ENCODE results near the gene CIB4. TPM values are rescaled to one million over a fixed set of nuclear protein-coding genes. Genes with fewer than 3 reads are reported as not detected.

Gene CIB4
- total and polyA plus RNA-seq, 2 of the 4 experiments (the other 2 are of a cell fraction), result not detected

- dilution Hi-C loops (cut with HindIII; ENCODE audit: low sequenced_read_pairs, unreplicated experiment), result no loop called here
- CTCF ChIA-PET, result no interaction called here
- H4K91ac ChIP-seq (ENCODE audit: insufficient read depth, low read depth, low read length), result no peak overlapping the region
These were observed 26.9 kb upstream of the CIB4 start for GRCh38 chr2:26668041-26668440.

More at GRCh38 chr2:26668041-26668440, 26.9 kb upstream of the CIB4 start:
- Histone ChIP-seq H2BK5ac (ENCODE audit: low read depth, low read length, poor library complexity, severe bottlenecking) (no peak overlapping the region), H2AK9ac (replicated peaks; ENCODE audit: low read depth, low read length, poor library complexity) (no peak overlapping the region), H3K4me3 (ENCODE audit: insufficient read depth, low read depth, low read length) (no peak overlapping the region), H3K14ac (replicated peaks; ENCODE audit: low read depth, low read length) (no peak overlapping the region), H3K4ac (ENCODE audit: low read depth, low read length) (no peak overlapping the region), H3K9me3 (ENCODE audit: control insufficient read depth, insufficient read depth, low read length) (no peaks in the 10 kb centered on the region), H3K4me2 (ENCODE audit: low read depth, low read length) (no peak overlapping the region), H3K18ac (ENCODE audit: low read depth, low read length) (no peak overlapping the region), H3K27me3 (ENCODE audit: control insufficient read depth, insufficient read depth, low read length) (peaks cover 37% of the 10 kb centered on the region), H2BK15ac (ENCODE audit: low read depth, low read length) (no peak overlapping the region), H3K23ac (ENCODE audit: low read depth, low read length) (no peak overlapping the region), H3K79me1 (ENCODE audit: low read depth in 1 of 2, low read length in 2 of 2) (no peaks in the 10 kb centered on the region), H3K4me1 (ENCODE audit: control insufficient read depth, insufficient read depth, low read length) (no peaks in the 10 kb centered on the region), H4K20me1 (ENCODE audit: insufficient read depth, low read length) (no peaks in the 10 kb centered on the region), H2BK120ac (ENCODE audit: low read depth, low read length) (no peak overlapping the region), H3K56ac (ENCODE audit: extremely low read depth, insufficient read depth, low read length) (no peak overlapping the region), H3K27ac (ENCODE audit: insufficient read depth, low read length) (no peak overlapping the region), H4K5ac (ENCODE audit: low read depth, low read length) (no peak overlapping the region), H3K9me1 (ENCODE audit: insufficient read depth, low read length) (no peaks in the 10 kb centered on the region), H2AFZ (replicated peaks; ENCODE audit: low read length, poor library complexity) (no peak overlapping the region), H4K8ac (ENCODE audit: low read depth in 2 of 2, low read length in 2 of 2) (no peak overlapping the region), H2BK20ac (ENCODE audit: low read depth, low read length) (no peak overlapping the region), H3K36me3 (ENCODE audit: control insufficient read depth, insufficient read depth, low read length) (no peaks in the 10 kb centered on the region), H3K9ac (ENCODE audit: low read depth, low read length) (no peak overlapping the region), H2AK5ac (ENCODE audit: low read depth, low read length) (no peak overlapping the region)
- intact Hi-C loops (cut with micrococcal nuclease) (no loop called here), in situ Hi-C loops (cut with MboI; ENCODE audit: low sequenced_read_pairs) (no loop called here)
- WGBS, 2 experiments (ENCODE audit: extremely low coverage in 2 of 2, insufficient read length in 1 of 2), result 80% methylated on average over 1 of the region's 4 CpGs; no CpG with 5 or more reads in 1 of the 2 experiments
- TF ChIP-seq, protein P1, sequence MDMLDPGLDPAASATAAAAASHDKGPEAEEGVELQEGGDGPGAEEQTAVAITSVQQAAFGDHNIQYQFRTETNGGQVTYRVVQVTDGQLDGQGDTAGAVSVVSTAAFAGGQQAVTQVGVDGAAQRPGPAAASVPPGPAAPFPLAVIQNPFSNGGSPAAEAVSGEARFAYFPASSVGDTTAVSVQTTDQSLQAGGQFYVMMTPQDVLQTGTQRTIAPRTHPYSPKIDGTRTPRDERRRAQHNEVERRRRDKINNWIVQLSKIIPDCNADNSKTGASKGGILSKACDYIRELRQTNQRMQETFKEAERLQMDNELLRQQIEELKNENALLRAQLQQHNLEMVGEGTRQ (IDR thresholded peaks at IDR 0.05; ENCODE audit: low read depth, low read length), result no peak
- DNase-seq, result no peak
- POLR2A ChIA-PET (ENCODE audit: unreplicated experiment), result no interaction called here
- no peak for ATAC-seq (ENCODE audit: low read depth)
- no TSS peak for BruUV-seq (replicated peaks)

All from IMR-90 (cell line).